GM21723 (cell line): ENCODE results near the gene POTEM.
"Not testable (repeated sequence)": the region's sequence is repeated elsewhere in the genome, so short reads cannot be mapped to it uniquely, and the experiment has no call there.

Experiments used
- ATAC-seq: cut with Tn5 transposase; IDR thresholded peaks from one replicate; pipeline ENCODE4 v1.9.1; 2021; ENCODE audit warnings: mild to moderate bottlenecking, moderate library complexity; ENCODE audit not compliant: unreplicated experiment

POTEM gene

GRCh38 chr14:18967134-18967533, at the start of gene POTEM:
Gene POTEM, plus strand, starts transcription at chr14:18967434. Its CDS starts 52 bp downstream, at chr14:18967486.
- not testable (repeated sequence) for ATAC-seq

- ATAC-seq = not testable (repeated sequence)
Measured at GRCh38 chr14:18918345-18918744, 48.9 kb upstream of the POTEM start.

- not testable (repeated sequence) for ATAC-seq
Measured at GRCh38 chr14:18920052-18920451, 47.2 kb upstream of the POTEM start.

GRCh38 chr14:18921055-18921701, 46.1 kb upstream of the POTEM start:
- not testable (repeated sequence) for ATAC-seq

GRCh38 chr14:18936848-18937247, 30.4 kb upstream of the POTEM start:
- ATAC-seq = not testable (repeated sequence)

GRCh38 chr14:18938733-18939132, 28.5 kb upstream of the POTEM start:
- ATAC-seq = not testable (repeated sequence)

- not testable (repeated sequence) for ATAC-seq
Measured at GRCh38 chr14:18949939-18950338, 17.3 kb upstream of the POTEM start.

GRCh38 chr14:18953085-18953484, 14.1 kb upstream of the POTEM start:
- ATAC-seq = not testable (repeated sequence)

- ATAC-seq = not testable (repeated sequence)
Measured at GRCh38 chr14:18955816-18956215, 11.4 kb upstream of the POTEM start.

GRCh38 chr14:18961576-18961975, 5.7 kb upstream of the POTEM start:
- ATAC-seq = not testable (repeated sequence)

- not testable (repeated sequence) for ATAC-seq
Measured at GRCh38 chr14:18962143-18962542, 5.1 kb upstream of the POTEM start.

- ATAC-seq = not testable (repeated sequence)
Measured at GRCh38 chr14:18963276-18963675, 4.0 kb upstream of the POTEM start.

GRCh38 chr14:18964878-18965277, 2.4 kb upstream of the POTEM start:
- not testable (repeated sequence) for ATAC-seq

- ATAC-seq = not testable (repeated sequence)
Measured at GRCh38 chr14:19002566-19002965, 35.3 kb downstream of the POTEM start.

- ATAC-seq = not testable (repeated sequence)
Measured at GRCh38 chr14:19006490-19006889, 39.3 kb downstream of the POTEM start.

GRCh38 chr14:19007678-19008077, 40.4 kb downstream of the POTEM start:
- ATAC-seq = not testable (repeated sequence)

- ATAC-seq = not testable (repeated sequence)
Measured at GRCh38 chr14:19011029-19011428, 43.8 kb downstream of the POTEM start.

GRCh38 chr14:19011703-19012102, 44.5 kb downstream of the POTEM start:
- not testable (repeated sequence) for ATAC-seq

- not testable (repeated sequence) for ATAC-seq
Measured at GRCh38 chr14:19015185-19015584, 48.0 kb downstream of the POTEM start.

- ATAC-seq = not testable (repeated sequence)
Measured at GRCh38 chr14:19025080-19025589, 57.9 kb downstream of the POTEM start.

GRCh38 chr14:19026649-19027351, 59.6 kb downstream of the POTEM start:
- not testable (repeated sequence) for ATAC-seq

GRCh38 chr14:19027895-19028294, 60.7 kb downstream of the POTEM start:
- ATAC-seq = not testable (repeated sequence)
